Measurements from ENCODE around the gene GKAP1. TPM values are rescaled to one million over a fixed set of nuclear protein-coding genes. Genes with fewer than 3 reads are reported as not detected.

The GKAP1 gene
- total RNA-seq, 1 experiment from 2014 or later, result 0.86 TPM

DNA sequence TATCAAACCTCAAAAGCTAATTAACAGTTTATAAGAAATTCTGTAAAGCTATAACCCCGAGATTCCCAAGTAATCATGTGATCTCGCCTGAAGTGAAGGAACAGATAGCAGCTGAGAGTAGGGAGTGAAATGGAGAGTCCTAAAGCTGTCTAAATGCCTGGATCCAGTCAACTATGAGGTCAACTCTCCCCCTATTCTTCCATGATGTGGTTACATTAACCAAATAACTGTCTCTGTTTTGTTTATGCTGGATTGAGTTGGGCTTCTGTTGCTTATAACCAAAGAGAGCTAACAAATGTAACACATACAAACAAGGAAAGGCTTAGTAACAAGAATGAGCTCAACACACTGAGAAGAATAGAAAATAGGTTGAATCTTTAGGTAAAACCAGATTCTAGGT lies 41.6 kb downstream of the GKAP1 start:
- POLR2A ChIA-PET, result no interaction called here
- Mint-ChIP-seq H3K27ac (ENCODE audit: unreplicated experiment) (no peak overlapping the region), H3K4me1 (ENCODE audit: low read depth, unreplicated experiment) (no peaks in the 10 kb centered on the region)

DNA sequence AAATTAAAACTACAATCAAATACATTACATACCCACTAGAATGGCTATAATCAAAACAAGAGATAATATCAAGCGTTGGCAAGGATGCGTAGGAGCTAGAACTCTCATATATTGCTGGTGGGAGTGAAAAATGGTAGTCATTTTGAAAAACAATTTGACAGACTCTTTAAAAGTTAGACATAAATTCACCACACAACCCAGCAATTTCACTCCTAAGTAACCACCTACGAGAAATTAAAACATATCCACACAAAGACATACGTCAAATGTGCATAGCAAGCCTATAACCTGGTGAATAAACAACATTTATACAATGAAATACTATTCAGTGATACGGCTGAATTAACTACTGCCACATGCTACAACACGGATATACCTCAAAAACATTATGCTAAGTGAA lies 44.7 kb downstream of the GKAP1 start:
- Mint-ChIP-seq H3K4me1 (ENCODE audit: low read depth, unreplicated experiment) (no peaks in the 10 kb centered on the region), H3K36me3 (ENCODE audit: insufficient read depth, unreplicated experiment) (no peaks in the 10 kb centered on the region), H3K4me3 (ENCODE audit: unreplicated experiment) (no peak overlapping the region), H3K27me3 (ENCODE audit: insufficient read depth, unreplicated experiment) (no peaks in the 10 kb centered on the region), H3K27ac (ENCODE audit: unreplicated experiment) (no peak overlapping the region), H3K9me3 (ENCODE audit: unreplicated experiment) (no peaks in the 10 kb centered on the region)
- DNase-seq, result no peak
- Histone ChIP-seq H3K4me3 (ENCODE audit: low read depth, low read length) (no peak overlapping the region), H3K27me3 (replicated peaks; ENCODE audit: control insufficient read depth, insufficient read depth, low read length) (no peaks in the 10 kb centered on the region), H3K9me3 (no peaks in the 10 kb centered on the region), H3K36me3 (ENCODE audit: control insufficient read depth, insufficient read depth, low read length) (no peaks in the 10 kb centered on the region), H3K4me1 (no peaks in the 10 kb centered on the region)
- ChIA-PET CTCF (no interaction called here), POLR2A (no interaction called here)
- TF ChIP-seq, protein P1, sequence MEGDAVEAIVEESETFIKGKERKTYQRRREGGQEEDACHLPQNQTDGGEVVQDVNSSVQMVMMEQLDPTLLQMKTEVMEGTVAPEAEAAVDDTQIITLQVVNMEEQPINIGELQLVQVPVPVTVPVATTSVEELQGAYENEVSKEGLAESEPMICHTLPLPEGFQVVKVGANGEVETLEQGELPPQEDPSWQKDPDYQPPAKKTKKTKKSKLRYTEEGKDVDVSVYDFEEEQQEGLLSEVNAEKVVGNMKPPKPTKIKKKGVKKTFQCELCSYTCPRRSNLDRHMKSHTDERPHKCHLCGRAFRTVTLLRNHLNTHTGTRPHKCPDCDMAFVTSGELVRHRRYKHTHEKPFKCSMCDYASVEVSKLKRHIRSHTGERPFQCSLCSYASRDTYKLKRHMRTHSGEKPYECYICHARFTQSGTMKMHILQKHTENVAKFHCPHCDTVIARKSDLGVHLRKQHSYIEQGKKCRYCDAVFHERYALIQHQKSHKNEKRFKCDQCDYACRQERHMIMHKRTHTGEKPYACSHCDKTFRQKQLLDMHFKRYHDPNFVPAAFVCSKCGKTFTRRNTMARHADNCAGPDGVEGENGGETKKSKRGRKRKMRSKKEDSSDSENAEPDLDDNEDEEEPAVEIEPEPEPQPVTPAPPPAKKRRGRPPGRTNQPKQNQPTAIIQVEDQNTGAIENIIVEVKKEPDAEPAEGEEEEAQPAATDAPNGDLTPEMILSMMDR (IDR thresholded peaks at IDR 0.05; ENCODE audit: insufficient read depth in 1 of 2, low read depth in 1 of 2, low read length in 1 of 2, severe bottlenecking in 1 of 2, unreplicated experiment in 1 of 2), result no peak
- BruUV-seq (replicated peaks), result no TSS peak
- intact Hi-C loops (cut with micrococcal nuclease; ENCODE audit: unreplicated experiment), result no loop called here

More for the DNA sequence above, 41.6 kb downstream of the GKAP1 start:
- Histone ChIP-seq H3K27me3 (replicated peaks; ENCODE audit: control insufficient read depth, insufficient read depth, low read length) (no peaks in the 10 kb centered on the region), H3K4me3 (ENCODE audit: low read depth, low read length) (no peak overlapping the region), H3K36me3 (ENCODE audit: control insufficient read depth, insufficient read depth, low read length) (no peaks in the 10 kb centered on the region), H3K9me3 (no peaks in the 10 kb centered on the region), H3K4me1 (no peaks in the 10 kb centered on the region)
- Mint-ChIP-seq H3K9me3 (ENCODE audit: unreplicated experiment) (no peaks in the 10 kb centered on the region), H3K4me3 (ENCODE audit: unreplicated experiment) (no peak overlapping the region), H3K27me3 (ENCODE audit: insufficient read depth, unreplicated experiment) (no peaks in the 10 kb centered on the region), H3K36me3 (ENCODE audit: insufficient read depth, unreplicated experiment) (no peaks in the 10 kb centered on the region)
- no peak for DNase-seq
- CTCF ChIA-PET, result no interaction called here
- intact Hi-C loops (cut with micrococcal nuclease; ENCODE audit: unreplicated experiment), result no loop called here
- BruUV-seq (replicated peaks), result no TSS peak
- TF ChIP-seq, protein P1 (IDR thresholded peaks at IDR 0.05; ENCODE audit: insufficient read depth in 1 of 2, low read depth in 1 of 2, low read length in 1 of 2, severe bottlenecking in 1 of 2, unreplicated experiment in 1 of 2), result no peak

DNA sequence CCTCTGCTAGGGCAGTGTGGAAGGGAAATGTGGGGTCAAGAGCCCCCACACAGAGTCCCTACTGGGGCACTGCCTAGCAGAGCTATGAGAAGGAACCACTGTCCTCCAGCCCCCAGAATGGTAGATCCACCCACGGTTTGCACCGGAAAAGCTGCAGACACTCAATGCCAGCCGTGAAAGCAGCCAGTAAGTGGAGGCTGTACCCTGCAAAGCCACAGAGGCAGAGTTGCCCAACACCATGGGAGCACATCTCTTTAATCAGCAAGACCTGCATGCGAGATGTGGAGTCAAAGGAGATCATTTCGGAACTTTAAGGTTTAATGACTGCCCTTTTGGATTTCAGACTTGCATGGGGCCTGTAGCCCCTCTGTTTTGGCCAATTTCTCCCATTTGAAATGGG lies 52.2 kb downstream of the GKAP1 start:
- intact Hi-C loops (cut with micrococcal nuclease; ENCODE audit: unreplicated experiment), result no loop called here
- no peak overlapping the region for H3K27ac Mint-ChIP-seq (ENCODE audit: unreplicated experiment)
- peaks cover 3% of the 10 kb centered on the region for H3K27me3 Mint-ChIP-seq (ENCODE audit: insufficient read depth, unreplicated experiment)
- DNase-seq, result no peak
- ChIA-PET POLR2A (no interaction called here), CTCF (no interaction called here)
- TF ChIP-seq, protein P1 (IDR thresholded peaks at IDR 0.05; ENCODE audit: insufficient read depth in 1 of 2, low read depth in 1 of 2, low read length in 1 of 2, severe bottlenecking in 1 of 2, unreplicated experiment in 1 of 2), result no peak
- H3K4me3 ChIP-seq (ENCODE audit: low read depth, low read length), result no peak overlapping the region
- no peaks in the 10 kb centered on the region for H3K36me3 Mint-ChIP-seq (ENCODE audit: insufficient read depth, unreplicated experiment)
- no peaks in the 10 kb centered on the region for H3K36me3 ChIP-seq (ENCODE audit: control insufficient read depth, insufficient read depth, low read length)
- no peaks in the 10 kb centered on the region for H3K4me1 ChIP-seq
- BruUV-seq (replicated peaks), result no TSS peak
- H3K27me3 ChIP-seq (replicated peaks; ENCODE audit: control insufficient read depth, insufficient read depth, low read length), result no peaks in the 10 kb centered on the region
- no peaks in the 10 kb centered on the region for H3K9me3 ChIP-seq
- no peak overlapping the region for H3K4me3 Mint-ChIP-seq (ENCODE audit: unreplicated experiment)
- peaks cover 8% of the 10 kb centered on the region for H3K9me3 Mint-ChIP-seq (ENCODE audit: unreplicated experiment)
- H3K4me1 Mint-ChIP-seq (ENCODE audit: low read depth, unreplicated experiment), result no peaks in the 10 kb centered on the region
